Left renal cortex interstitium (tissue), 4 donors: ENCODE data around the gene TKTL1. TPM values are rescaled to one million over a fixed set of nuclear protein-coding genes. Genes with fewer than 3 reads are reported as not detected.
"Not testable (repeated sequence)": the region's sequence is repeated elsewhere in the genome, so short reads cannot be mapped to it uniquely, and the experiment has no call there.

Source experiments
- DNase-seq, 4 donors: peaks; one replicate each; pipeline ENCODE4 v3.0.0-alpha.2; 2013; ENCODE audit warnings: low read depth in 4 of 4, low spot score in 2 of 4, missing footprints in 1 of 4
- polyA plus RNA-seq, 4 donors: library from polyadenylated mRNA; unstranded; fragments of 120-200 nt; gene quantifications; one replicate each; pipeline ENCODE4 v1.2.1, GENCODE V29; 2013; ENCODE audit not compliant: insufficient read length in 4 of 4

TKTL1 gene, protein sequence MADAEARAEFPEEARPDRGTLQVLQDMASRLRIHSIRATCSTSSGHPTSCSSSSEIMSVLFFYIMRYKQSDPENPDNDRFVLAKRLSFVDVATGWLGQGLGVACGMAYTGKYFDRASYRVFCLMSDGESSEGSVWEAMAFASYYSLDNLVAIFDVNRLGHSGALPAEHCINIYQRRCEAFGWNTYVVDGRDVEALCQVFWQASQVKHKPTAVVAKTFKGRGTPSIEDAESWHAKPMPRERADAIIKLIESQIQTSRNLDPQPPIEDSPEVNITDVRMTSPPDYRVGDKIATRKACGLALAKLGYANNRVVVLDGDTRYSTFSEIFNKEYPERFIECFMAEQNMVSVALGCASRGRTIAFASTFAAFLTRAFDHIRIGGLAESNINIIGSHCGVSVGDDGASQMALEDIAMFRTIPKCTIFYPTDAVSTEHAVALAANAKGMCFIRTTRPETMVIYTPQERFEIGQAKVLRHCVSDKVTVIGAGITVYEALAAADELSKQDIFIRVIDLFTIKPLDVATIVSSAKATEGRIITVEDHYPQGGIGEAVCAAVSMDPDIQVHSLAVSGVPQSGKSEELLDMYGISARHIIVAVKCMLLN
- under 1 TPM; 0.33 to 0.61 (median 0.53) TPM for polyA plus RNA-seq

GRCh38 chrX:154295664-154296310 is at the start of gene TKTL1:
Gene TKTL1, plus strand, starts transcription at chrX:154295795. Its CDS starts 65 bp downstream, at chrX:154295860.
- DNase-seq = no peak

DNA sequence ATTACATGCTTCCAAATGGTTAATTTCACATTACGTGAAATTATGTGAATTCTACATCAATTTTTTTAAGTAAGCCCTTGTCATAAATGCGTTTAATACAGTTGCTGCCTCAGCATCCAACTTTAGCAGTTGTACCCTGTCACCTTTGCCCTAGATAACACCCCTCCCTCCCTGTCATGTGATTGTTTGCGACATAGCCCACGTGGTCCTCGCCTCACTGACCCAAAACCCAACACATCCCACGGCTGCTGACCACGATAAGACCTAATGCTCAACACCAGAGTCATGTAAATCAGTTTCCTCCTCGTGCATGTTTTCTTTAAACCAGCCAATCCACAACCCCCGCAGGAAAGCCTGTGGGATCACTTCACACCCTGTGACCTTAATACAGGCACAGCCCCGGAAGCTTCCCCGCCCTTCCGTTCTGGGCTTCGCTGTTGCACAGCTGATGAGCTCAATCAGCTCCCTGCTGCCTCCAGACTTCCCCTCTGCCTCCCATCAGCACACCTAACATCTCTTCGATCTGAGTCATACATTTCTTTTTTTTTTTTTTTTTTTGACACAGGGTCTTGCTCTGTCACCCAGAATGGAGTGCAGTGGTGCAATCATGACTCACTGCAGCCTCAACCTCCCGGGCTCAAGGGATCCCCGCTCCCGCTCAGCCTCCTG is 48.1 kb upstream of the TKTL1 start:
- not testable (repeated sequence) for DNase-seq

DNA sequence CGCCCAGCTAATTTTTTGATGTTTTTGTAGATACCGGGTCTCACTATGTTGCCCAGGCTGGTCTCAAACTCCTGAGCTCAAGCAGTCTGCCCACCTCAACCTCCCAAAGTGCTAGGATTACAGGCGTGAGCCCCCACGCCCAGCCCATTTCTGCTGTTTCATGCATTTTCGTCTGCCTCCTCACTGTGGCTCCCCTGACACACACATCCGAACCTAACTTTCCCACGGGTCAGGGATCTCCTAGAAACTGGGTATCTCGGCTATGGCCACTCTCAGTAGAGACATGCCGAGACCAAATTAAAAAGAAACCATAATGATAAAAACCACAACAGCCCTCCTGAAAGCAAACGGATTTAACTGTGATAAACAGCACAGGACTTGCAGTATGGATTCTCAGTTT is 47.5 kb upstream of the TKTL1 start:
- DNase-seq = not testable (repeated sequence)

GRCh38 chrX:154257282-154257681 is 38.3 kb upstream of the TKTL1 start, which contains the start of gene OPN1MW3:
Gene OPN1MW3, plus strand, starts transcription at chrX:154257582. Its CDS starts 38 bp downstream, at chrX:154257620.
- DNase-seq = not testable (repeated sequence)

DNA sequence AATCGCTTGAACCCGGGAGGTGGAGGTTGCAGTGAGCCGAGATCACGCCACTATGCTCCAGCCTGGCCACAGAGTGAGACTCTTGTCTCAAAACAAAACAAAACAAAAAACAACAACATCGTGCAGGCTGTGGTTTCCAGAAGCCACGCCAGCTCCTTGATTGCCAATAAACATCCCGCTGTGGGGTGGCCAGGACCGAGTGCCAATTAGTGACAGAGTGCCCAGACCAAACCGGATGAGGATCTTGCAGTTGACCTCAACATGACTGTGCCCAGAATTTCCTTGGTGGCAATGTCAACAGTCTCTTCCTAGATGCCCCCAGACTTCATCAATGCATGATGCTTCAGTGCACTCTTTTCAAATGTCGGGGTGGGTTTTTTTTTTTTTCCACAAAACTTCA is 36.9 kb upstream of the TKTL1 start:
- not testable (repeated sequence) for DNase-seq

DNA sequence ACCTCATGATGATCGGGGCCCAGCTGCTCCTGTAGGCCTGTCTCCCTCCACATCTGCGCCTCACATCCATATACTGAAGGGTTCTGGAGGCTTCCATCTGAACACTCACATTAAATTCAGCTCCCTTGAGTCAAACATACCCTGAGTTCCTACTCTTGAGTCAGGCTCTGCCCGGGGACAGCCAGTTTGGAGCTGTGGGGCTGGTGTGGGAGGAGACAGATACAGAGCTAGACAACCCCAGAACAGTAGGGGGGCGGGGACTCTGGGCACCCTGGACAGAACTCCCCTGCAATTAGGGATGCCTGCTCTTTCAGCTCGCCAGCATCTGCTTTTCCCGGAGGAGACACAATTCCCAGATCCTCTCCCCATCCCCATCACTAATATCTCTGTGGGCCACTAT is 32.5 kb upstream of the TKTL1 start:
- not testable (repeated sequence) for DNase-seq

GRCh38 chrX:154269245-154269644 is 26.4 kb upstream of the TKTL1 start:
- DNase-seq = not testable (repeated sequence)

- DNase-seq = not testable (repeated sequence)
Observed at GRCh38 chrX:154284489-154285338, 10.9 kb upstream of the TKTL1 start.

- DNase-seq = not testable (repeated sequence)
Observed at GRCh38 chrX:154286406-154286805, 9.2 kb upstream of the TKTL1 start.

- DNase-seq = no peak
Observed at GRCh38 chrX:154294791-154295574, 612 bp upstream of the TKTL1 start, which contains the start of gene TEX28. Gene TEX28, minus strand, starts transcription at chrX:154295124. Its CDS starts 3,007 bp downstream, at chrX:154292117.

DNA sequence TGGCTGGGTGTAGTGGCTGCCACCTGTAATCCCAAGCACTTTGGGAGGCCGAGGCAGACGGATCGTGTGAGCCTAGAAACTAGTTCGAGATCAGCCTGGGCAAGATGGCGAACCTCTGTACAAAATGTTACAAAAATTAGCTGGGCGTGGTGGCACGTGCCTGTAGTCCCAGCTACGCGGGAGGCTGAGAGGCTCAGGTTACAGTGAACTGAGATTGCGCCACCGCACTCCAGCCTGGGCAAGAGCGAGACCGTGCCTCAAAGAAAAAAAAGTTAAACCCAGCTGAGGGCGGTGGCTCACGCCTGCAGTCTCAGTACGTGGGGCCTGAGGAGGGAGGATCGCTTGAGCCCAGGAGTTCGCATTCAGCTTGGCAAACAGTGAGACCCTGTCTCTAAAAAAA is 1.1 kb downstream of the TKTL1 start:
- no peak for DNase-seq

DNA sequence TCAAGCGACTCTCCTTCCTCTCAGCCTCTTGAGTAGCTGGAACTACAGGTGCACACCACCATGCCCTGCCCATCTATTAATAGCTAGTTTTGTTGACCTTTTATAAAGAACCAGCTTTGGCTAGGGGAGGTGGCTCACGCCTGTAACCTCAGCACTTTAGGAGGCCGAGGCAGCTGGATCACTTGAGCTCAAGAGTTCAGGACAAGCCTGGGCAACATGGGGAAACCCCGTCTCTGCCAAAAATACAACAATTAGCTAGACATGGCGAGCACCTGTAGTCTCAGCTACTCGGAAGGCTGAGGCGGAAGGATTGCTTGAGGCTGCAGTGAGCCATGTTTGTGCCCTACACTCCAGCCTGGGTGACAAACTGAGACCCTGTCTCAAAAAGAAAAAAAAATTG is 2.7 kb downstream of the TKTL1 start:
- DNase-seq = no peak

DNA sequence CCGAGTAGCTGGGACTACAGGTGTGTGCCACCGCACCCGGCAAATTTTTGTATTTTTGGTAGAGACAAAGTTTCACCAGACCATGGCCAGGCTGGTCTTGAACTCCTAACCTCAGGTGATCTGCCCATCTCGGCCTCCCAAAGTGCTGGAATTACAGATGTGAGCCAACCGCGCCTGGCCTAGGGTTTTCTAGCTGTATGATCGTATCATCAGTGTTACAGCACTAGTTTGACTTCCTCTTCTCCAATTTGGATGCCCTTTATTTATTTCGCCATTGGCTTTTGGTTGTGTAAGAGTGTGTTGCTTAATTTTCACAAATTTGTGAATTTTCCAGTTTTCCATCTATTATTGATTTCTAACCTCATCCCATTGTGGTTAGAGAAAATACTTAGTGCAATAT is 5.2 kb downstream of the TKTL1 start:
- DNase-seq = no peak

- not testable (repeated sequence) for DNase-seq
Observed at GRCh38 chrX:154302998-154303397, 7.4 kb downstream of the TKTL1 start.

- no peak for DNase-seq
Observed at GRCh38 chrX:154303476-154303875, 7.9 kb downstream of the TKTL1 start.

- DNase-seq = no peak
Observed at GRCh38 chrX:154304846-154305245, 9.3 kb downstream of the TKTL1 start.

- DNase-seq = no peak
Observed at GRCh38 chrX:154305541-154306205, 10.1 kb downstream of the TKTL1 start.

DNA sequence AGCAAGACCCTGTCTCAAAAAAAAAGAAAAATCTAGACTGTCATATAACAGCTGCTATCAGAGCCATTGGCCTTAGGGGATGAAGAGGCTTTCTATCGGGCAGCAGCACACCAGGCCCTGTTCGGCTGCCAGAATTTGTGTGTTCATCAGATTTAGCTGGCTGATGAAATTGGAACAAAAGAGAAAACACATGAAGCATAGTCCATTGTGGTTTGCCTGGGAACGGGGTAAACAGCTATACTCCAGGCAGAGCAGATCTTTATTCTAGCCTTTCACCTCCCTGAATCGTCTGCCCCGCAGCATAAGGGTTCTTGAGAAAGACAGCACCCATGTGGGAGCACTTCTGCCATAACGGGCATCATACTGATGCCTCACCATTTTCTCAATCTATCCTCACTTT is 11.6 kb downstream of the TKTL1 start:
- no peak for DNase-seq
